GM19099 (cell line): Measurements from ENCODE around the gene TRPM7.

Experiments used
- POLR2A ChIP-seq: IDR thresholded peaks from 3 replicates; pipeline ENCODE4 v1.6.1; 2011; ENCODE audit warnings: low read depth; ENCODE audit not compliant: insufficient read length; ENCODE audit errors: extremely low read depth

The TRPM7 gene

DNA sequence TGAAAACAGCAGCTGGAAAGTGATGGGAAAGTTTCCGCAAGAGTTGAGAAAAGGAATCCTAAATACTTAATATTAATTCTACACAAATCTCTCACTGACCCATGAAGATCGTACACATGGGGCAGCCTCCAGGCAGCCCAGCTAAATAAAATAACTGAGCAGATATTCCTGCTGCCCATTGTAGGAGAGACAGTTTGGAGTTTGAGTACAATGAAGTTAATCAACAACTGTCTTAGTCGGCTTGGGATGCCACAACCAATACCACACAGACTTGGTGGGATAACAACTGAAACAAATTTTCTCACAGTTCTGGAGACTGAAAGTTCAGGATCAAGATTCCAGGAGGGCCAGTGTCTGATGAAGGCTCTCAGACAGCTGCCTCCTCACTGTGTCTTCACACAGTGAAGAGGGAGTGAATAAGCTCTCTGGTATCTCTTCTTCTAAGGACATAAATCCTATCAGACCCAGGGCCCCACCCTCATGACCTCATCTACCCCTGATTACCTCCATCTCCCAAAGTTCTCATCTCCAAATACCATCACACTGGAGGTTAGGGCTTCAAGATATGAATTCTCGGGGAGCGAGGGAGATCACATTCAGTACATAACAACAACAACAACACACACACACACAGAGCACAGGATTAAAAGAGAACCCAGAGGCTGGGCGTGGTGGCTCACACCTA is 9.7 kb downstream of the TRPM7 start:
- TF ChIP-seq POLR2A, result no peak

DNA sequence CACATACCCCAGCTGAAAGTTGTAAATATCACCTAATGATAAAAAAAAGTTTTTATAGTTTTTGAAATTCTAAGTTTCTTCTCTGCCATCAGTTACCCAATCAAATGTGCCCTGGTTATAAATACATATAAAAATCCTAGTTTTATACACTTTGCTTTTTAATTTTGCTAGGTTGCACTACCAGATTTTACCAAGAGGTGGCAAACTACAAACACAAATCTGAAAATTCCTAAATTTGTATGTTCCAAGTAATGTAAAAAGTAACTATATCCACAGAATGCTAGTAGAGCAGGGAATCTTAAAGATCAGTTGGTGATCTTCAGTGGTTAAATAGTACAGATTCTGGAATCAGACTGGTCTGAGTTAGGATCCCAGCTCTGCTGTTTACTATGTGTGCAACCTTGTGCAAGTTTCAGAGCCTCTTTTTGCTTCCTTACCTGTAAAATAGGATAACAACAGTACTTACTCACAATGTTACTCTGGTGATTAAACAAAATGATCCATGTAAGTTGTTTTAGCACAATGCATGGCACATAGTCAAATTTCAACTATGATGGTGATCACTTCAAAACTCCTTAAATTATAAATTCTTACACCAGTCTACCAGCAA is 11.0 kb downstream of the TRPM7 start:
- TF ChIP-seq POLR2A, result no peak

DNA sequence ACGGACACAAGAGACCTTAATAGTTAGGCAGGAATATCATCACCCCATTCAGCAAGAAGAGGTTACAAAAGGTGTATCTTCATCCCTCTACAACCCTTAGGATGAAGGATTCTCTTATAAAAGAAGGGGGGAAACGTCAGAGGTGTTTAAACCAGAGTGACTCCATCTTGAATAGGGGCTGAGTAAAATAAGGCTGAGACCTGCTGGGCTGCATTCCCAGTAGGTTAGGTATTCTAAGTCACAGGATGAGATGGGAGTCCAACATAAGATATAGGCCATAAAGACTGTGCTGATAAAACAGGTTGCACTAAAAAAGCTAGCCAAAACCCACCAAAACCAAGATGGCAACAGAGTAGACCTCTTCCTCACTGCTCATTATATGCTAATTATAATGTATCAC is 16.5 kb downstream of the TRPM7 start:
- TF ChIP-seq POLR2A, result no peak

DNA sequence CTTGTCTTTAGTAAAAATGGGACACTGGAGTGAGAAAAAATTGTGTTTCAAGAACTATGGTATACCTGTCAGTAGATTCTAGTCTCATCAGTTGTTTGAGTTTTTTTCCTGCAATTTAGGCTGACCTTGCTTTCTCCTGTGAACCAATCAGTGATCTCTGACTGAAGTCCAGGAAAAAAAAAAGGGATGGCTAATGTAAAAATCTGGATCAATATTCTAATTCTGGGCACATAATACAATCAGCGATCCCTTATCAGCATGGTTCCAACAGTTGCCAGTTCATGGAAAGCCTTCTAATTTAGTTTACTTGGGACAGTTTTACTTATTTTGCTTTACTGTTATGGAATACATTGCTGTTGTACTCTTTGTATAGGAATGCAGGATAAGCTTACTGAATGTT is 17.0 kb downstream of the TRPM7 start:
- TF ChIP-seq POLR2A, result no peak

DNA sequence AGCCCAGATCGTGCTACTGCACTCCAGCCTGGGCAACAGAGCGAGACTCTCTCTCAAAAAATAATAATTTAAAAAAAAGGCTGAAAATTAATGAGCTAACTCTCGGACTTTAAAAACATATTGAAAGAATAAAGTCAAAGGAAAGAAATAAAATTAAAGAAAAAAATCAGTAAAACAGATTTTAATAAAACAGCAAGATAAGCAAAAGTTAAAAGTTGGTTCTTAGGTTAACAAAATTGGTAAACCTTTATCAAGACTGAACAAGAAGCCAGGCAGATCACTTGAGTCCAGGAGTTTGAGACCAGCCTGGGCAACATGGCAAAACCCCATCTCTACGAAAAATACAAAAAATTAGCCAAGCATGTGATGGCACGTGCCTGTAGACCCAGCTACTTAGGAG is 20.7 kb downstream of the TRPM7 start:
- no peak for TF ChIP-seq POLR2A

DNA sequence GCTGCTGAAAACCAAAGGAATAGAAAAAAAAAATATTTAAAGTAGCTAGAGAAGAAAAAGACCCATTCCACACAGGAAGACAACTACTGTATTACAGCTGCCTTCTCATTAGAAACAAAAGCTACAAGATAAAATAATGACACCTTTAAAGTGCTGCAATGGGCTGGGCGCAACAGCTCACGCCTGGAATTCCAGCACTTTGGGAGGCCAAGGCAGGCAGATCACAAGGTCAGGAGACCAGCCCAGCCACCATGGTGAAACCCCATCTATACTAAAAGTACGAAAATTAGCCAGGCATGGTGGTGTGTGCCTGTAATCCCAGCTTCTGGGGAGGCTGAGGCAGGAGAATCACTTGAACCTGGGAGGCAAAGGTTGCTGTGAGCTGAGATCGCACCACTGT is 31.0 kb downstream of the TRPM7 start:
- no peak for TF ChIP-seq POLR2A

DNA sequence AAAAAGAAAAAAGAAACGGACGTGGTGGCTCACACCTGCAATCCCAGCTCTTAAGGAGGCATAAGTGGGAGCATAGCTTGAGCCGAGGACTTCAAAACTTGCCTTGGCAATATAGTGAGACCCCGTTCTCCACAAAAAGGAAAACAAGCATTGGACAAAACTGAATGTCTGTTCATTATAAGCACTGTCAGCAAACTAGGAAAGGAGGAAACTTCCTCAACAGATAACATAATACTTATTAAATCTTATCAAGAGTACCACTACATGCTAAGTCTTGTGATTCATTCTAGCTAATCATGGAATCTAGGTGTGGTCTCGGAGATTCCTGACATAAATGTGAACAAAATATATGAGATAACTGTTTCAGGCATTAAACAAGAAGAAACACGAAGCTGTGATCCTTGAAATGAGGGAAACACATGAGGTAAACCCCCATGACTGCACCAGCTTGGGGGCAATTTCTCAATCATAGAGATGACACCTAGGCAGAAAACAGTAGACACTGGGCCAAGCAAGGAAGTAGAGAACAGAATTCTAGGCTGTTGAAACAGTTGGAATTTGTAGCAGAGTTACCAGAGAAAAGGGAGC is 33.3 kb downstream of the TRPM7 start:
- no peak for TF ChIP-seq POLR2A

DNA sequence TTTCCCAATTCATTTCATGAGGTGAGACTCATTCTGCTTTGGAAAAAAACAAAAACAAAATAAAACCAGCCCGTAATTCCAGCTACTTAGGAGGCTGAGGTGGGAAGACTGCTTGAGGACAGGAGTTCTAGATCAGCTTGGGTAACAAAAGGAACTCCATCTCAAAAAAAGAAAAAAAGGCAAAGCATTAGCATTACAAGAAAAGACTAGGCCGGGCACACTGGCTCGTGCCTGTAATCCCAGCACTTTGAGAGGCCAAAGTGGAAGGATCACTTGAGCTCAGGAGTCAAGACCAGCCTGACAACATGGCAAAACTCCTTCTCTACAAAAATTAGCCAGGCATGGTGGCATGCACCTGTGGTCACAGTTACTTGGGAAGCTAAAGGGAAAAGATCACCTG is 33.9 kb downstream of the TRPM7 start:
- no peak for TF ChIP-seq POLR2A

DNA sequence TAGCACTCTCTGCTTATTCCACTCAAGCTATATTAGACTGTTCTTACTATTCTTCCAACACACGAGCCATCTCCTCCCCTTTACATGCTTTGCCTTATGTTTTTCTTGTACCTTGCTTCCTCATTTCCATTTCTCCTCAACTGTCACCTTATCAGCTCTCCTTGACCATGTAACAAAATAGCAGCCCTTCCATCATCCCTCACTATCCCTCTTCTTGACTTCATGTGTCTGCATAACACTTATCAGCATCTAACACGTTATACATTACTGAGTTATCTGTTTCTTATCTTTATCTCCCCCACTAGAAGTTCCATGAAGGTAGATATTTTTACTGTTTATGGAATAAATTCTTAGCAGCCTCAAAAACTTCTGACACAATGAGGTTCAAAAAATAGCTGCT is 45.3 kb downstream of the TRPM7 start:
- TF ChIP-seq POLR2A, result no peak

DNA sequence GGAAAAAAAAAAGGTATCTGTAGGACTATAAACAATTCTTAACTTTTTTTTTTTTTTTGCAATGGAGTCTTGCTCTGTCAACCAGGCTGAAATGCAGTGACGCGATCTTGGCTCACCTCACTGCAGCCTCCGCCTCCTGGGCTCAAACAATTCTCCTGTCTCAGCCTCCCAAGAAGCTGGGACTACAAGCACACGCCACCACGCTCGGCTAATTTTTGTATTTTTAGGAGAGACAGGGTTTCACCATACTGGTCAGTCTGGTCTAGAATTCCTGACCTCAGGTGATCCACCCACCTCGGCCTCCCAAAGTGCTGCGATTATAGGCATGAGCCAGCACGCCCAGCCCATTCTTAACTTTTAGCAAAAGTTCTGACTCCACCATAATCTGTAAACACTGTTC is 50.5 kb downstream of the TRPM7 start:
- no peak for TF ChIP-seq POLR2A

DNA sequence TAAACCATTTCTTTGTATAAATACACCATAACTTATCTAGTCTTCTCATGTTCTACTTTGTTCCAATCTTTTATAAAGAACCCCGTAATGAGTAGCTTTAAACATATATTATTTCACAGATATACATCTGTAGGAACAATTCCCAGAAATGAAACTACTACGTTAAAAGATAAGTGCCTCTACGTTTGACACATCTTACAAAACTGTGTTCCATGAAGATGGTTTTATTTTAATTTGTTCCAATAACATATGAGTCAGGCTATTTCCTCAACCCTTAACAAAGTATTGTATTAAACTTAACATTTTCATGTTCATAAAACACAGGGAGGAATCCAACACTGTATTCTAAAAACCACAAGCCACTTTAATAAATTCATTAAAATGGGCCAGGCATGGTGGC is 52.9 kb downstream of the TRPM7 start:
- no peak for TF ChIP-seq POLR2A

DNA sequence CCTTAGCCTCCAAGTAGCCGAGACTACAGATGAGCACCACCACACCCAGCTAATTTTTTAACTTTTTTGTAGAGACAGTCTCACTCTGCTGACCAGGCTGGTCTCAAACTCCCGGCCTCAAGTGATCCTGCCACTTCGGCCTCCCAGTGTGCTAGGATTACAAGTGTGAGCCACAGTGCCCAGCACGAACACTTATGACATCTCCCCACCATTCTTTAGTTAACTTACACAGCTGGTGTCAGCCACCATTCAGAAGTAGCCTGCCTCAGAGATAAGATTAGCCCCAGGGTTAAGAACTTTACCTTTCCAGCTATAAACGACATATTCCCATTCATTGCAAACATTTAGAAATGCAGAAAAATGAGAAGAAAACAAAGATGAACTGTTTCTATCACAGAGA is 58.2 kb downstream of the TRPM7 start:
- no peak for TF ChIP-seq POLR2A

DNA sequence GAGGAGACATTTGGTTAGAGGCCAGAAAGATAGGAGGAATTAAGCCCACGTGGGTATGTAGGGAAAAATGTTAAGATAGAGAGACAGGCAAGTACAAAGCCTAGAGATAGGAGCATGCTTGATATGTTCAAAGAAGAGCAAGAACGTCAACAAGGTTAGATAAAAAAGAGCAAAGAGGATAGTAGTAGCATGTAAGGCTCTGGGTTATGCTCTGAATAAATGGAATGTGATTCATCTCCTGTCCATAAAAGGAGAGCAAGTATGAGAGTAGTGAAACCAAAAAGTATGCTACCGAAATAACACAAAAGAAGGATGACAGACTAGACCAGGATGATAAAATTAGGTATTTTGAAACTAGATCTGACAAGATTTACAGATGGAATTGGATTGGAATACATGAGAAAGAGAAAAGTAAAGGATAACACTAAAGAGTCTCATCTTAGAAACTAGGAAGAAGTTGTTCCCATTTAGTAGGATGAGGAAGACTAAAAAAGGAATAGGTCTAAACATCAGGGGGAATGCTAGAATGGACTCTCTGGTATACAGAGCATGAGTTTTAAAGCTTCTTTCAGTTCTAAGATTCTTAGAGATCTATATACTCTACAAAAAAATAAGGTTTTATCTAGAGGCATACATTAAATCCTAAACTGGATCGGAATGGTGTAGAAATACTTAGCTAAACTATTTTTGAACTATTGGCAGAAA is 59.1 kb downstream of the TRPM7 start:
- no peak for TF ChIP-seq POLR2A

DNA sequence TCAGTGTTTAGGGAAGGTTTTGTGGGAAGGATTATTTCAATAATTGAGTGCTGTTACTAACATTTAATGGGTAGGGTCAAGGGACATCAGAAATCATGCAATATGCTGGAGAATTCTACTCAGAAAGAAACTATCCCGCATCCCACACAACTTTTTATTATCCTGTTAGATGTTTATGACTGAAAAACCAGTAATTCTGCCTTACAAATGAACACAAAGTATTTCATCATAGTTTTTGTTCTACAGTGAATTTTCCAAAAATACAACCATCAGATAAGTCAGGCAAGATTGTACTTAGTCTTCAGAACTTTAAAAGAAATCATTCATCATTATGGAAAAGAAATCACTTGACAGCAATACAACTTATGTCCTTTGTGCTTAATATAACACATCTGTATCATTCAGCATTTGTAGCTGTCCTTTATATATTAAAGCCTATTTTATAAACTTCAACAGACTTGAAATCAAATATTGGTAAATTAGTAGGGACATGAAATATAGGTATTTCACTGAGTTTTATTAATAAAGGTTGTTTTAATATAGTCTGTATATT is 61.9 kb downstream of the TRPM7 start:
- no peak for TF ChIP-seq POLR2A

DNA sequence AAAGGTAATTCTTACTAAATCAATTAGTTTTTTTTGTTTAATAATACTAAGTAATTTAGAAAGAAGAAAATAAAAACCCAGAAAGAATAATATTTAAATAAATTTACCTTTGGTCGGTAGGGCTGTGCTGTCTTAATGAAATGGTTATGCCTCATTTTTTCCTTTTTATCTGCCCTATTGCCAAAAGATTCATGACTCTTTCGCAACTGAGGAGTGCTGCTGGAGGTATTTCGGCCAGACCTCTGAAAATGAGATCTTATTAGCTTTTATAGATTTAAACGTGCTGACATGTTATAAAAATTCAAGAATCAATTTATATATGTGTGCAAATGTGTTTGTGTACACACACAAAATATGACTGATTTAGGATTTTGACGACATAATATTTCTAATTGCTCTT is 73.0 kb downstream of the TRPM7 start:
- TF ChIP-seq POLR2A, result no peak

DNA sequence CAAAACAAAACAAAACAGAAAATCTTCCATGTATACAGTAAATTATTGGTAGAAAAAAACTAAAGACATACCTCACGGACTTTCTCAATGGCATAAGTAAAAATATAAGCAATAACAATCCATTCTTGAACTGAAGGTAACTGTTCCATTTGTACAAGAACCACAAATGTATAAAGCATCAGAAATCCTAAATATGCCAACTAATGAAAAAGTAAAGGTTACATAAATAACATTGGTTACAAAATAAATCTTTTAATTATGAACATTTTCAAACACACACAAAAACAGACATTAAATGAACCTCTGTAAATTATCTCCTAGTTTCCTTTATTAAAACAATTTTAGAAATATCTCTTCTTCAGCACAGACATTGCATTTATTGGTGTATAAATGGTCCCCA is 79.5 kb downstream of the TRPM7 start:
- no peak for TF ChIP-seq POLR2A
